ENCODE results near the gene BICD1.

The BICD1 gene

DNA sequence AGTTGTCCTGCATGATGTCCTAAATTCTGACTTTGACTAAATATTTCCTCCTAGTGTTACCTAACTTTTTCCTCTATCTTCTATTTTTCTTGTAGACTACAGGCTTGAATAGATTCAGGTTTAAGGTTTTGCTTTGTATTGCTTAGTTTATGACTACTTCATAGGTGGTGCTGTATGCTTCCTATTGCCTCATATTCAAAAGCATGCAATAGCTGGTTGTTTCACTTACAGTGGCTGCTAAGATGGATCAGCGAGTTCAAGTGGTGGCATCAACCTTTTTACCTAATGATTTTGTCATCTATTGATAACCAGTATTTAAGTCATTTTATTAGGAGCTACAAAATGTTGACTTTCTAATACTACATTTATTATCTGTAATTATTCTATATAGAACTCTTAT is 36.3 kb upstream of the BICD1 start:
- H3K4me3 ChIP-seq (replicated peaks; ENCODE audit: low read depth, low read length), result no peak overlapping the region
- DNase-seq (ENCODE audit: low read depth), result peak; percentile 10
- TF ChIP-seq, protein P1, sequence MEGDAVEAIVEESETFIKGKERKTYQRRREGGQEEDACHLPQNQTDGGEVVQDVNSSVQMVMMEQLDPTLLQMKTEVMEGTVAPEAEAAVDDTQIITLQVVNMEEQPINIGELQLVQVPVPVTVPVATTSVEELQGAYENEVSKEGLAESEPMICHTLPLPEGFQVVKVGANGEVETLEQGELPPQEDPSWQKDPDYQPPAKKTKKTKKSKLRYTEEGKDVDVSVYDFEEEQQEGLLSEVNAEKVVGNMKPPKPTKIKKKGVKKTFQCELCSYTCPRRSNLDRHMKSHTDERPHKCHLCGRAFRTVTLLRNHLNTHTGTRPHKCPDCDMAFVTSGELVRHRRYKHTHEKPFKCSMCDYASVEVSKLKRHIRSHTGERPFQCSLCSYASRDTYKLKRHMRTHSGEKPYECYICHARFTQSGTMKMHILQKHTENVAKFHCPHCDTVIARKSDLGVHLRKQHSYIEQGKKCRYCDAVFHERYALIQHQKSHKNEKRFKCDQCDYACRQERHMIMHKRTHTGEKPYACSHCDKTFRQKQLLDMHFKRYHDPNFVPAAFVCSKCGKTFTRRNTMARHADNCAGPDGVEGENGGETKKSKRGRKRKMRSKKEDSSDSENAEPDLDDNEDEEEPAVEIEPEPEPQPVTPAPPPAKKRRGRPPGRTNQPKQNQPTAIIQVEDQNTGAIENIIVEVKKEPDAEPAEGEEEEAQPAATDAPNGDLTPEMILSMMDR (IDR thresholded peaks at IDR 0.05; ENCODE audit: low read length, missing control alignments), result no peak

DNA sequence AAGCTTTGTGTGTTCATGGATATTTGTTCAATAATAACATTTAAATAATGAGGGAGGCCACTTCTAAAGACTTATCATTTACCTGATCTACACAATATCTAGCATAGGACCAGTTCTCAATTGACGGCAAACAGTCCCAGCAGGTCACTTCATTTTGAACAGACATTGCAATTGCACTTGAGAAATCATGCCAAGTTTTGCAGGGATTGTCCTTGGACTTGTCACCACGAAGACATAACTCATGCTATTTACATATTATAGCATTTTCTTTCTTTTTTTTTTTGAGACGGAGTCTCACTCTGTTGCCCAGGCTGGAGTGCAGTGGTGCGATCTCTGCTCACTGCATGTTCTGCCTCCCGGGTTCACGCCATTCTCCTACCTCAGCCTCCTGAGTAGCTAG is 34.5 kb upstream of the BICD1 start:
- no peak overlapping the region for H3K4me3 ChIP-seq (replicated peaks; ENCODE audit: low read depth, low read length)
- TF ChIP-seq, protein P1 (IDR thresholded peaks at IDR 0.05; ENCODE audit: low read length, missing control alignments), result no peak
- DNase-seq (ENCODE audit: low read depth), result no peak

DNA sequence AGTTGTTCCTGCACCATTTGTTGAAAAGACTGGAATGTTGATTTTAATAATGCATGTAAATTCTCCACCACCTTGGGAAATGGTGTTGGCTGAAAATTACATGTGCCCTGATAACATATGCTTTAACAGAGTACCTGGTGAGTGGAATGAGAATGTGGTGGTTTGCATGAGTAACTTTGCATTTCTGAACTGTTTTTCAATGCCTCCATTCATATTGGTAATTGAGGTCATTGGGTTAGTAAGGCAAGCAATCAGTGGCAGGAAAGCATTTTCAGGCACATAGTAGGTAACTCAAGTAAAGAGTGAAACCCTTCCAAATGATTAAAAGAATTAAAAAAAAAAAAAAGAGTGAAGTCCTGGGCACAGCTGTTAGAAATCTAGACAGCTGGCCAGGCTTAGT is 32.2 kb upstream of the BICD1 start:
- DNase-seq (ENCODE audit: low read depth), result no peak
- TF ChIP-seq, protein P1 (IDR thresholded peaks at IDR 0.05; ENCODE audit: low read length, missing control alignments), result no peak
- no peak overlapping the region for H3K4me3 ChIP-seq (replicated peaks; ENCODE audit: low read depth, low read length)

DNA sequence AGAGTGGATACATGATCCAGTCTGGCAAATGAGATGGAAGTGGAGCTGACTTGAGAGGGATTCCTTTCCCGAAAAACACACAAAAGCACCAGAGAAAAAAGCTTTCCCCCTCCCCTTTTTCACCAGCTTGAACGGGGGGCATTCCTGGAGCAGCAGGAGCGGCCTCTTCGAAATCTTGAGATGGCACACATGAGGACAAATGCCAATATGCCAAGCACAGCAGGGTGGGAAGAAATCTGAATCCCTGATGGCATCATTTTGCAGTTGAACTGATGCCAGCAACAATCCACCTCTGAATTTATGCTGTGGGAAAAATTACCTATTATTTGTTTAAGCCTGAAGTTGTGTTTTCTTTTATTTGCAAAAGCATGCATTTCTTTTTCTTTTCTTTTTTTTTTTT is 29.7 kb upstream of the BICD1 start:
- H3K4me3 ChIP-seq (replicated peaks; ENCODE audit: low read depth, low read length), result no peak overlapping the region
- TF ChIP-seq, protein P1 (IDR thresholded peaks at IDR 0.05; ENCODE audit: low read length, missing control alignments), result no peak
- no peak for DNase-seq (ENCODE audit: low read depth)

DNA sequence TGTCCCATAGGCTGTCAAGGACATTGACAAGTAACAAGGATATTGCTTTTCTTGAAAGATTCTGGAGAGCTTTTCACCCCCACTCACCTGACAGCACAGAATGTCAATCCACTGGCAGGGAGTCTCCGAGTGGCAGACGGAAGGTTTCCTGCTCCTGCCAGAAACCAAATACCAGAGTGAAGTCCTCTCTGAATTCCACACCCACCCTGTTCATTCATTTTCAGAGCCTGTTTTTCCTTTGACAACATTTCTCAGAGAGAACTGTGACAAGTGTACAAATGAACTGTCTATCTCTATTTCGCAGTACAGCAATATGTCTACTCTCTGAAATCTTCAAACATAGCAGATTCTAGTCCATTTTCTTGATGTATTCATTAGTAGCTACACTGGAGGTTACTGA is 26.2 kb upstream of the BICD1 start:
- no peak for DNase-seq (ENCODE audit: low read depth)
- TF ChIP-seq, protein P1 (IDR thresholded peaks at IDR 0.05; ENCODE audit: low read length, missing control alignments), result no peak

DNA sequence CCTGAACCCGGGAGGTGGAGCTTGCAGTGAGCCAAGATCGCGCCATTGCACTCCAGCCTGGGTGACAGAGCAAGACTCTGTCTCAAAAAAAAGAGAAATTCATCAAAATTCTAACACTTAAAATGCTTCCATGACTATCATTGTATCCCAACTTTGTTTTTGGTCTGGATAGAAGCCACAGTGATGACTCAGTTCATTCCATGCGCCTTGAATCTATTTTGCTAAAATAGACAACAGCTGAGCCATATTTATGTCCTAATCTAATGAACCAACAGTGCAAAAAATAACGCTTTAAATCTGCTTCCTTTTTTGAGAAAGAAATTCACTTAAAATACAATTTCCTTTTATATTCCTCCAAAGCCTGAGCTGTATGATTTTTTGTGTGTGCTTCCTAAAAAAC is 23.2 kb upstream of the BICD1 start:
- H3K4me3 ChIP-seq (replicated peaks; ENCODE audit: low read depth, low read length), result no peak overlapping the region
- peak; percentile 73 for DNase-seq (ENCODE audit: low read depth)
- TF ChIP-seq, protein P1 (IDR thresholded peaks at IDR 0.05; ENCODE audit: low read length, missing control alignments), result no peak

More for the DNA sequence above, 26.2 kb upstream of the BICD1 start:
- no peak overlapping the region for H3K4me3 ChIP-seq (replicated peaks; ENCODE audit: low read depth, low read length)

DNA sequence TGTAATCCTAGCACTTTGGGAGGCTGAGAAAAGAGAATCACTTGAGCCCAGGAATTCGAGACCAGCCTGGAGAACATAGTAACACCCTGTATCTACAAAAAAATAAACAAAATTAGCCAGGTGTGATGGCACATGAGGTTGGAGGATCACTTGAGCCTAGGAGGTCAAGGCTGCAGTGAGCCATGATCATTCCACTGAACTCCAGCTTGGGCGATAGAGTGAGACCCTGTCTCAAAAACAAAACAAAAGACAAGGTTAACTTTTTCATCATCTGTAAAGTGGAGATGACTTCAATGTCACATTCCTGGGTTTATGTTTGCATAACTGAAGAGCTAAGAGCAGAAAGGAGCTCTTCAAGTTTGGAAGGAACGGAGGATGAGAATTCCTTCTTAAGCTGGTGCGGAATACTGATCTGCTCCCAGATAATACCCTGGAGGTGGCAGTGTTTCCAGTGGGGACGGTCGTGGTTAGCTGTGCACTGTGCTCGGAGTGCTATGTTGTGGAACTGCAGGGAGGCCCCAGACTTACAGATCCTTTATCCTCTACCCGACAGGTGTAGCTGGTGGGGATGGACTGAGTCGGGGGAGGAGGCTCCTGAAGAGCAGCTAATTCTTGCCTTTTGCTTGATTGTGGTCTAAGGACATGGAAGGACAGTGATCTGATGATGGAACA is 22.5 kb upstream of the BICD1 start:
- TF ChIP-seq, protein P1 (IDR thresholded peaks at IDR 0.05; ENCODE audit: low read length, missing control alignments), result no peak
- no peak overlapping the region for H3K4me3 ChIP-seq (replicated peaks; ENCODE audit: low read depth, low read length)
- no peak for DNase-seq (ENCODE audit: low read depth)

Measured in fibroblast of pulmonary artery (primary cell).